K562 (cell line): Measurements from ENCODE around the gene MB21D2. TPM values are rescaled to one million over a fixed set of nuclear protein-coding genes. Genes with fewer than 3 reads are reported as not detected.

Experiments
- ATAC-seq: fragments of 200-7000 bp; cut with Tn5 transposase; 3 replicates; pipeline ENCODE4 v1.9.1; 2020; ENCODE audit warnings: moderate library complexity
- BruUV-seq: library from RNA; stranded (reverse); fragments of 400-500 nt; replicated peaks from 2 replicates; lab custom pipeline; 2021; lab: Mats Ljungman, UMichigan
- CTCF ChIA-PET: fragments of 300-600 bp; formaldehyde crosslinking; extraction: SDS; loops from one replicate; lab custom pipeline; 2021; ENCODE audit warnings: low intra/inter-chr PET ratio; lab: Yijun Ruan, JAX
- POLR2A ChIA-PET: fragments of 300-600, 350-650 bp; sonication (Branson Sonifier 250); formaldehyde crosslinking; extraction: SDS; loops from one replicate; lab custom pipeline; 2021; ENCODE audit warnings: antibody characterized with exemption, inconsistent platforms; lab: Yijun Ruan, JAX
- DNase-seq, 4 experiments: peaks; one replicate each; pipeline versions ENCODE4 v3.0.0 to v3.0.0-alpha.2; 2011 to 2018; ENCODE audit warnings: low spot score in 3 of 4, mixed read lengths in 3 of 4; ENCODE audit errors: extremely low read depth in 1 of 4
- FAIRE-seq: peaks from 2 replicates; lab custom pipeline; 2011; peaks lifted over from hg19 to GRCh38; lab: Jason Lieb, UNC
- H2AFZ ChIP-seq: 2 replicates; pipeline ENCODE4 v1.6.0; 2011; ENCODE audit warnings: low read depth, low read length, control low read depth, inconsistent platforms
- H3K27ac ChIP-seq: fragments of 200-600 bp; 3 replicates; pipeline ENCODE4 v1.8.0; 2011; ENCODE audit warnings: low read depth, mild to moderate bottlenecking, control low read depth, inconsistent platforms, low read length, moderate library complexity, mixed read lengths; ENCODE audit errors: extremely low read depth
- H3K27me3 ChIP-seq, 2 experiments: fragments of 300-600 bp in 1 of 2; 2 replicates in 1 of 2; 3 replicates in 1 of 2; pipeline versions ENCODE4 v1.6.0 to v1.8.0; 2011; ENCODE audit warnings: inconsistent platforms in 2 of 2, low read length in 2 of 2, mild to moderate bottlenecking in 1 of 2, mixed read lengths in 1 of 2, moderate library complexity in 1 of 2; ENCODE audit not compliant: control insufficient read depth in 2 of 2, insufficient read depth in 2 of 2
- H3K36me3 ChIP-seq: fragments of 300-600 bp; 3 replicates; pipeline ENCODE4 v1.8.0; 2011; ENCODE audit warnings: mild to moderate bottlenecking, low read length, inconsistent platforms; ENCODE audit not compliant: control insufficient read depth, insufficient read depth
- H3K4me1 ChIP-seq, 2 experiments: fragments of 200-600 bp in 1 of 2; replicated peaks in 1 of 2; 2 replicates in 1 of 2; 3 replicates in 1 of 2; pipeline versions ENCODE4 v1.5.1 to v1.8.0; 2011; ENCODE audit warnings: inconsistent platforms in 2 of 2, low read length in 2 of 2, mild to moderate bottlenecking in 1 of 2, mixed read lengths in 1 of 2, moderate library complexity in 1 of 2; ENCODE audit not compliant: control insufficient read depth in 2 of 2, insufficient read depth in 2 of 2
- H3K4me2 ChIP-seq: 2 replicates; pipeline ENCODE4 v1.6.1; 2011; ENCODE audit warnings: low read length, control low read depth, inconsistent platforms, mixed read lengths; ENCODE audit not compliant: insufficient read depth
- H3K4me3 ChIP-seq: fragments of 200-600 bp; sonication (generic), shearing (Covaris generic); 2 replicates; pipeline ENCODE4 v1.5.1; 2016; ENCODE audit warnings: control low read depth, inconsistent platforms
- H3K79me2 ChIP-seq: fragments of 200-600 bp; 3 replicates; pipeline ENCODE4 v1.8.0; 2011; ENCODE audit warnings: low read length, inconsistent platforms; ENCODE audit not compliant: control insufficient read depth, insufficient read depth
- H3K9ac ChIP-seq, 2 experiments: 2 replicates each; pipeline versions ENCODE4 v1.6.0 to v1.6.1; 2011; ENCODE audit warnings: low read depth in 2 of 2, low read length in 2 of 2, control low read depth in 1 of 2, inconsistent platforms in 1 of 2, mild to moderate bottlenecking in 1 of 2, mixed read lengths in 1 of 2; ENCODE audit not compliant: insufficient read depth in 1 of 2
- H3K9me1 ChIP-seq: one replicate; pipeline ENCODE4 v1.6.0; 2011; ENCODE audit warnings: inconsistent platforms, mild to moderate bottlenecking, low read length, moderate library complexity; ENCODE audit not compliant: control insufficient read depth, insufficient read depth
- H3K9me3 ChIP-seq: replicated peaks from 2 replicates; pipeline ENCODE4 v1.5.1; 2011; ENCODE audit warnings: low read depth, low read length, inconsistent platforms; ENCODE audit not compliant: control insufficient read depth, insufficient read depth
- H4K20me1 ChIP-seq: replicated peaks from 2 replicates; pipeline ENCODE4 v1.6.1; 2011; ENCODE audit warnings: low read length, inconsistent platforms, mixed read lengths; ENCODE audit not compliant: control insufficient read depth, insufficient read depth
- CHD1 ChIP-seq: fragments of 200-600 bp; sonication (generic); IDR thresholded peaks from one replicate; pipeline ENCODE4 v1.6.1; 2012; ENCODE audit warnings: mild to moderate bottlenecking, moderate library complexity, low read length, inconsistent platforms
- NR4A1 ChIP-seq, 2 experiments: fragments of 250-450 bp in 1 of 2; fragments of 450-650 bp in 1 of 2; sonication (Bioruptor Pico) in 1 of 2; IDR thresholded peaks; 2 replicates each; pipeline versions ENCODE4 v1.4.0 to v1.6.1; 2016 to 2020; ENCODE audit warnings: mild to moderate bottlenecking in 2 of 2, missing compliant biosample characterization in 1 of 2, missing genetic modification characterization in 1 of 2, moderate library complexity in 1 of 2
- TAF9B ChIP-seq: fragments of 450-650 bp; IDR thresholded peaks from 2 replicates; pipeline ENCODE4 v1.6.1; 2018; ENCODE audit warnings: mild to moderate bottlenecking; ENCODE audit not compliant: partially characterized antibody
- WGBS: fragments of 100-300 bp; shearing (Covaris generic); methylation state at CpG from one replicate; pipeline ENCODE4 v1.1.6; 2016; ENCODE audit warnings: low coverage, mixed read lengths; ENCODE audit not compliant: insufficient coverage; ENCODE audit errors: missing lambda C conversion rate; 5-methylcytosine and 5-hydroxymethylcytosine counted together
- in situ Hi-C: fragments of 300-500 bp; cut with MboI; formaldehyde crosslinking; loops from 4 replicates; pipeline ENCODE4 v1.15.0; 2018; ENCODE audit warnings: inconsistent platforms, mixed read lengths
- intact Hi-C: fragments of 100-400 bp; cut with micrococcal nuclease; formaldehyde crosslinking; loops from 2 replicates; pipeline ENCODE4 v1.14.2; 2022
- polyA plus RNA-seq, 8 experiments: library from polyadenylated mRNA; depleted of rRNA in 4 of 8; stranded (reverse) in 5 of 8; unstranded in 3 of 8; fragments of >200 nt; fragmentation: Nextera tagmentation in 2 of 8; fragmentation: Illumina TruSeq in 1 of 8; extraction: Ambion mirVana in 2 of 8; extraction: Trizol in 1 of 8; gene quantifications; 2 replicates each; pipeline versions ENCODE4 v1.2.1 to v1.2.3, GENCODE V29; 2011 to 2014; ENCODE audit warnings: inconsistent platforms in 1 of 8, missing spikeins in 1 of 8
- total RNA-seq, 7 experiments: library from RNA; depleted of rRNA in 6 of 7; stranded (reverse); fragments of >200 nt in 6 of 7; fragmentation: Illumina TruSeq in 2 of 7; extraction: Trizol in 2 of 7; gene quantifications; 2 replicates each; pipeline versions ENCODE4 v1.2.1 to v1.2.3, GENCODE V29; 2011 to 2021; ENCODE audit warnings: low replicate concordance in 1 of 7
- TF ChIP-seq, protein P1 (sequence below): fragments of 450-650 bp; formaldehyde crosslinking; IDR thresholded peaks from 2 replicates; pipeline ENCODE4 v1.4.0; 2020; ENCODE audit warnings: mild to moderate bottlenecking, mixed read lengths

MB21D2 gene
- total and polyA plus RNA-seq, 9 of the 15 experiments (the other 6 are each of a cell fraction or from before 2014, with no cell fraction given), result 0.01 TPM; not detected in 8

DNA sequence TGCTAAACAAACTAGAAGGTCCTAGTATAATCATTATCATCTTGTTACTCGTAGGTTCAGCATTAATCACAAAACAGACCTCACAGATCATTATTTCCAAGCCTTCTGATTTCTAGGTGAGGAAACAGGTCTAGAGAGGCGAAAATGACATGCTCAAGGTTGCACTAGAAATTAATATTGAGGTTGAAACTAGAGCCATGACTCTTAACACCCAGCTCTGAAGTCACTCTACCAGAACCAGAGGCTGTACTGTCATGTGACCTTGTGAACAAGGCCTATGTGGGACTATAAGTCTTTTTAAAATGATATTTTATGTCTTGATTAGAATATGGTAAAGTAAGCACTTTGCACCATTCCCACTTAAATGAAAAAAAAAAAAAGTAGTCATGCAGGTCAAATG lies 166.5 kb downstream of the MB21D2 start:
- Histone ChIP-seq H3K9ac (no peak overlapping the region), H3K9me3 (no peaks in the 10 kb centered on the region), H4K20me1 (no peaks in the 10 kb centered on the region), H2AFZ (no peak overlapping the region), H3K9me1 (no peaks in the 10 kb centered on the region), H3K4me3 (no peak overlapping the region), H3K4me1 (no peaks in the 10 kb centered on the region), H3K27ac (no peak overlapping the region), H3K27me3 (no peaks in the 10 kb centered on the region), H3K36me3 (no peaks in the 10 kb centered on the region), H3K4me2 (no peak overlapping the region), H3K79me2 (no peaks in the 10 kb centered on the region)
- POLR2A ChIA-PET, result no interaction called here
- DNase-seq, result no peak
- no peak for FAIRE-seq
- no peak for ATAC-seq
- CTCF ChIA-PET, result no interaction called here
- WGBS, result 5% methylated on average over 2 of the region's 2 CpGs
- no TSS peak for BruUV-seq
- intact Hi-C loops, result no loop called here
- TF ChIP-seq NR4A1 (CRISPR knock-in tag; IDR thresholded peaks at IDR 0.05) (no peak), NR4A1 (tag; IDR thresholded peaks at IDR 0.05) (no peak), TAF9B (no peak)
- TF ChIP-seq, protein P1, sequence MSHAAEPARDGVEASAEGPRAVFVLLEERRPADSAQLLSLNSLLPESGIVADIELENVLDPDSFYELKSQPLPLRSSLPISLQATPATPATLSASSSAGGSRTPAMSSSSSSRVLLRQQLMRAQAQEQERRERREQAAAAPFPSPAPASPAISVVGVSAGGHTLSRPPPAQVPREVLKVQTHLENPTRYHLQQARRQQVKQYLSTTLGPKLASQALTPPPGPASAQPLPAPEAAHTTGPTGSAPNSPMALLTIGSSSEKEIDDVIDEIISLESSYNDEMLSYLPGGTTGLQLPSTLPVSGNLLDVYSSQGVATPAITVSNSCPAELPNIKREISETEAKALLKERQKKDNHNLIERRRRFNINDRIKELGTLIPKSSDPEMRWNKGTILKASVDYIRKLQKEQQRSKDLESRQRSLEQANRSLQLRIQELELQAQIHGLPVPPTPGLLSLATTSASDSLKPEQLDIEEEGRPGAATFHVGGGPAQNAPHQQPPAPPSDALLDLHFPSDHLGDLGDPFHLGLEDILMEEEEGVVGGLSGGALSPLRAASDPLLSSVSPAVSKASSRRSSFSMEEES (CRISPR knock-in tag), result peak; percentile 41
- TF ChIP-seq, all 486 proteins: peak for 1
- in situ Hi-C loops, result no loop called here

DNA sequence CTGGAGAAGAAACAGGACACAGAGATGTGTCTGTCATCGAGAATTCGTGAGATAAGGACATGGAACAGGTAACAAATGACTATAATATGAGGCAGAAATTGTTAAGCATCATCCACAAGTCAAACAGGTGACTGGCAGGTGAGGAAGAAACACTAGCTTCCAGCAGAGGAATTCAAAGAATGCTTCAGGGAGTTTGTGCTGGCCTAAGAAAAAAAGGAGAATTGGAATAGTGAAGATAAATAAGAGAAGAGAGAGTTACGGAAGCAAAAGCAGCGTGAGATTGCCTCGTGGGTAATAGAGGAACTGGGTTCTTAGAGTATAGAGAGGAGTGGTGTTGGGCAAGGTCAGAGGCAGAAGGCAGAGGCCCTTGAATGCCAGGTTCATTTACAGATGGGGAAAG lies 167.5 kb downstream of the MB21D2 start:
- intact Hi-C loops (no loop called here), in situ Hi-C loops (no loop called here)
- H4K20me1 ChIP-seq, result no peaks in the 10 kb centered on the region
- H3K27me3 ChIP-seq, result no peaks in the 10 kb centered on the region
- TF ChIP-seq CHD1, result no peak
- H3K9ac ChIP-seq, result no peak overlapping the region
- no peak overlapping the region for H3K4me2 ChIP-seq
- no peaks in the 10 kb centered on the region for H3K4me1 ChIP-seq
- no peak overlapping the region for H3K27ac ChIP-seq
- WGBS, result 0% methylated on average over 5 of the region's 5 CpGs
- no peak overlapping the region for H2AFZ ChIP-seq
- no TSS peak for BruUV-seq
- H3K36me3 ChIP-seq, result no peaks in the 10 kb centered on the region
- CTCF ChIA-PET, result no interaction called here
- H3K9me1 ChIP-seq, result no peaks in the 10 kb centered on the region
- no peak for FAIRE-seq
- no peaks in the 10 kb centered on the region for H3K79me2 ChIP-seq
- no peaks in the 10 kb centered on the region for H3K9me3 ChIP-seq
- ATAC-seq, result no peak
- H3K4me3 ChIP-seq, result no peak overlapping the region
- no peak for DNase-seq
- POLR2A ChIA-PET, result no interaction called here
